Measurements from ENCODE around the gene COQ8B.

Gene COQ8B

DNA sequence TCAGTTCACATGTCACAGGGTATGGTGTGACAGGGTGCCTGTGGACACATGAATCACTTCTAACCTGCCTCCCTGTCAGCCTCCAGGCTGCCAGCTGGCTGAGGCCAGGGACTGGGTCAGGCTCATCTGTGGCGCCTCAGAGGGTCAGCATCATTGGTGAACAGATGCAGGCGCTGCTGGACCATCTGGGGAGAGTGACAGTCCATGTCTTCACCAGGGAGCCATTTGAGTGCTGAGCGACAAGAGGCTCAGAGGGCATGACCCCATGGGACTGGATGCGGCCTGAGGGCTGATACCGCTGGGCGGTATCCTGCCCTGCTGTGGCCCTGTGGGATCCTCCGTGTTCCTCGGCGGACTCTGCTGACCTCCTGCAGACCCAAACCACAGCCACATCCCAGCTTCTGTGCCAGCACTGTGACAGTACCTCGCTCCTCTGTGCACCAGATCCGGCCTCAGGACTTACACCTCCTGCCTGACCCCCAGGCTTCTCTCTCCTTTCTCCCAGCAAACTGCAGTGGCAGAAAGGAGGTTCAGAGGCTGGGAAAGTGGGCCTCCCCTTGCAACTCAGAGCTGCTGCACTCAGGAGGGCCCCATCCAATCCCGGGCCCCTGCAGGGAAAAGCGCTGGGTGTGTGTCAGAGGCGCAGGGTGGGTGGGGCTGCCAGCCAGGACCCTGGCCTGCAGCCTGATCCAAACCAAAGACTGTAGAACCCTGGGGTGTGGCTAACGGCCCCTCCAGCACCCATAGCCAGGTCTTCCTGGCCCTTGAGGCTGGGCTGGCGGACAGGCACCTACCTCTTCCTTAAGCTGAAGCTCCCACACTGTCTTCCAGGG, 23.4 kb upstream of the COQ8B start:
- TF ChIP-seq, protein P1, sequence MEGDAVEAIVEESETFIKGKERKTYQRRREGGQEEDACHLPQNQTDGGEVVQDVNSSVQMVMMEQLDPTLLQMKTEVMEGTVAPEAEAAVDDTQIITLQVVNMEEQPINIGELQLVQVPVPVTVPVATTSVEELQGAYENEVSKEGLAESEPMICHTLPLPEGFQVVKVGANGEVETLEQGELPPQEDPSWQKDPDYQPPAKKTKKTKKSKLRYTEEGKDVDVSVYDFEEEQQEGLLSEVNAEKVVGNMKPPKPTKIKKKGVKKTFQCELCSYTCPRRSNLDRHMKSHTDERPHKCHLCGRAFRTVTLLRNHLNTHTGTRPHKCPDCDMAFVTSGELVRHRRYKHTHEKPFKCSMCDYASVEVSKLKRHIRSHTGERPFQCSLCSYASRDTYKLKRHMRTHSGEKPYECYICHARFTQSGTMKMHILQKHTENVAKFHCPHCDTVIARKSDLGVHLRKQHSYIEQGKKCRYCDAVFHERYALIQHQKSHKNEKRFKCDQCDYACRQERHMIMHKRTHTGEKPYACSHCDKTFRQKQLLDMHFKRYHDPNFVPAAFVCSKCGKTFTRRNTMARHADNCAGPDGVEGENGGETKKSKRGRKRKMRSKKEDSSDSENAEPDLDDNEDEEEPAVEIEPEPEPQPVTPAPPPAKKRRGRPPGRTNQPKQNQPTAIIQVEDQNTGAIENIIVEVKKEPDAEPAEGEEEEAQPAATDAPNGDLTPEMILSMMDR (IDR thresholded peaks at IDR 0.05; ENCODE audit: low read depth, low read length): no peak
- TF ChIP-seq POLR2A (IDR thresholded peaks at IDR 0.05; ENCODE audit: extremely low read depth, insufficient read length) (no peak), MYC (IDR thresholded peaks at IDR 0.05; ENCODE audit: low read depth, low read length) (no peak)
- TF ChIP-seq, protein P2, sequence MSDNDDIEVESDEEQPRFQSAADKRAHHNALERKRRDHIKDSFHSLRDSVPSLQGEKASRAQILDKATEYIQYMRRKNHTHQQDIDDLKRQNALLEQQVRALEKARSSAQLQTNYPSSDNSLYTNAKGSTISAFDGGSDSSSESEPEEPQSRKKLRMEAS (IDR thresholded peaks at IDR 0.05; ENCODE audit: low read depth, low read length): no peak
- no peak overlapping the region for H3K4me3 ChIP-seq (ENCODE audit: low read depth, low read length)
- no peak for DNase-seq (ENCODE audit: low read depth)

DNA sequence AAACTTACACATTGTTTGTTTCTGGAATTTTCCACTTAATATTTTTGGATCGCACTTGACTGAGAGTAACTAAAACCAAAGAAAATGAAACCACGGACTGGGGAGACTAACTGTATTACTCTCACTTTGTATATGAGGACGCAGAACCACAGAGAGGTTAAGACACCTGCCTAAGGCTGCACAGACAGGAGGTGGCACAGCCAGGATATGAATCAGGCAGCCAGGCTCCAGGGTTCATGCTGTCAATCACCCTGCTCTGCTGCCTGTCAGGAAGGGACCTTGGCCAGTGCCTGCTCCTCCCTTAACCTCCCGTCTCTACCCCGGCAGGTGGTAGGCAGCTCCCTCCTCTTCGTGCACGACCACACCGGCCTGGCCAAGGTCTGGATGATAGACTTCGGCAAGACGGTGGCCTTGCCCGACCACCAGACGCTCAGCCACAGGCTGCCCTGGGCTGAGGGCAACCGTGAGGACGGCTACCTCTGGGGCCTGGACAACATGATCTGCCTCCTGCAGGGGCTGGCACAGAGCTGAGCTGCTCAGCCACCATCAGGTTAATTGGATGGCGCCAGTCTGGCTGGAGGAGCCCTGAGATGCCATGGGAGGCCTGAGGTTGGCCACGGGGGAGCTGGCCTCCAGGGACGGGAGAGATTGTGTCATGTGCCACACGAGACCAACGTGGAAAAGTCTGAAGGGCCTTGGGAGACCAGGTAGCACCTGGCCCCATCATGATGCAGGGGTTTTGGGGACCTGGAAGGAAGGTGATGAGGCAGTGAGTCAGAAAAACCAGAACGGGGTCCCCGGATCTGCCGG, 22.5 kb upstream of the COQ8B start:
- TF ChIP-seq POLR2A (IDR thresholded peaks at IDR 0.05; ENCODE audit: extremely low read depth, insufficient read length): no peak
- TF ChIP-seq, protein P2 (IDR thresholded peaks at IDR 0.05; ENCODE audit: low read depth, low read length): no peak
- TF ChIP-seq, protein P1 (IDR thresholded peaks at IDR 0.05; ENCODE audit: low read depth, low read length): no peak
- no peak for TF ChIP-seq MYC (IDR thresholded peaks at IDR 0.05; ENCODE audit: low read depth, low read length)
- H3K4me3 ChIP-seq (ENCODE audit: low read depth, low read length): no peak overlapping the region
- DNase-seq (ENCODE audit: low read depth): no peak

DNA sequence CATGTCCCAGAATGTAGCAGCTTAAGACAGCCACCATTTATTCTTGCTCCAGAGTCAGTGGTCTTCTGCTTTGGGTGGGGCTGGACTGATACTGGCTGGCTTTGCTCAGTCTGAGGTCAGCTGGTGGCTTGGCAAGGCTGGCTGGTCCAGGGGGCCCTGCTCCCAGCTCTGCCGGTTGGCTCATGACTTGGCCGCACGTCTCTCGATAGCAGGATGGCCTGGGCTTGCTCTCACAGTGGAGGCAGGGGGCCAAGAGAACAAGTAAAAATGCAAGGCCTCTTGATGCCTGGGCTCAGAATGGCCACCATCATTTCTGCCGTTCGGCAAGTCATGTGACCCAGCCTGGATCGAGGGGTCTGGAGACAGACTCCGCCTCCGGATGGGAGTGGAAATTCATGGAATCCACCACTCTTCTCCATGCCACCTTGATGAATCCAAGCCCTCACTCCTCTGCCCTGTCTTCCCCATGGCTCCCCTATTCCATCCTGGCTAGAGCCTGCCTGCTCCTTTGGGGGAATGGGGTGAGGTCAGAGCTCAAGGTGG, 20.5 kb upstream of the COQ8B start:
- H3K4me3 ChIP-seq (ENCODE audit: low read depth, low read length): no peak overlapping the region
- TF ChIP-seq, protein P1 (IDR thresholded peaks at IDR 0.05; ENCODE audit: low read depth, low read length): no peak
- TF ChIP-seq POLR2A (IDR thresholded peaks at IDR 0.05; ENCODE audit: extremely low read depth, insufficient read length): no peak
- TF ChIP-seq, protein P2 (IDR thresholded peaks at IDR 0.05; ENCODE audit: low read depth, low read length): no peak
- no peak for DNase-seq (ENCODE audit: low read depth)

DNA sequence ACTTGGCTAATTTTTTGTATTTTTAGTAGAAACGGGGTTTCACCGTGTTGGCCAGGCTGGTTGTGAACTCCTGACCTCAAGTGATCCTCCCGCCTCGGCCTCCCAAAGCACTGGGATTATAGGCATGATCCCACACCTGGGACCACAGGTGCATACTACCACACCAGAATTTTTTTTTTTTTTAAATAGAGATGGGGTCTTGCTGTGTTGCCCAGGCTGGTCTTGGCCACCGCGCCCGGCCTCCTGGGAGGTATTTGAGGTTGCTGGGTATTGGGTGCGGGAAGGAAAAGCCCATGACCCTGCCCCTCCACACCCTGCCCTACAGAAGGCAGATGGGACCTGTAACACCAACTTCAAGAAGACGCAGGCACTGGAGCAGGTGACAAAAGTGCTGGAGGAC, 20.0 kb upstream of the COQ8B start:
- no peak for DNase-seq (ENCODE audit: low read depth)
- no peak overlapping the region for H3K4me3 ChIP-seq (ENCODE audit: low read depth, low read length)
- TF ChIP-seq MYC (IDR thresholded peaks at IDR 0.05; ENCODE audit: low read depth, low read length): no peak
- TF ChIP-seq, protein P1 (IDR thresholded peaks at IDR 0.05; ENCODE audit: low read depth, low read length): no peak
- TF ChIP-seq, protein P2 (IDR thresholded peaks at IDR 0.05; ENCODE audit: low read depth, low read length): no peak
- no peak for TF ChIP-seq POLR2A (IDR thresholded peaks at IDR 0.05; ENCODE audit: extremely low read depth, insufficient read length)

DNA sequence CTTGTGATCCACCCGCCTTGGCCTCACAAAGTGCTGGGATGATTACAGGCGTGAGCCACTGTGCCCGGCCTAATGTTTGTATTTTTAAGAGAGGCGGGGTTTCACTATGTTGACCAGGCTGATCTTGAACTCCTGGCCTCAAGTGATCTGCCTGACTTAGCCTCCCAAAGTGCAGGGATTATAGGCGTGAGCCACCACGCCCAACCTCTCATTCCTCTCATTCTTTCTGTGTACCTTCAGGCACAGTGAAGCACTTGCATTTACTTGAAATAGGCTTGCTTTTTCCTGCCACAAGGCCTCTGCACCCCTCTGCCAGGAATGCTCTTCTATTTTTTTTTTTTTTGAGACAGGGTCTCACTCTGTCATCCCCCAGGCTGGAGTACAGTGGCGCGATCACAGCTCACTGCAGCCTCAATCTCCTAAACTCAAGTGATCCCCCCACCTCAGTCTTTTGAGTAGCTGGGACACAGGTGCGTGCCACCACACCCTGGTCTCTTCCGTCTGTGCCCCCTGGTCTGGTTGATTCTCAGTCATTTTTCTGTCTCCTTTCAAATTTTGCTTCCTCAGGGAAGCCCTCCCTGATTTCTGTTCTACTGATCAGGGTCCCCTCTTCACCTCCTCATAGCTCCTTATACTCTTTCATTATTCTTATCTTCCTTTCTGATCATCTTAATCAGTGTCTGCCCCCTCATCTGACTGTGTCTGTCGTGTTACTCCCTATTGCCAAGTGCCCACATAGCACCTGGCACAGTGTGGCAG, 18.5 kb upstream of the COQ8B start:
- no peak for DNase-seq (ENCODE audit: low read depth)
- TF ChIP-seq, protein P1 (IDR thresholded peaks at IDR 0.05; ENCODE audit: low read depth, low read length): no peak
- TF ChIP-seq, protein P2 (IDR thresholded peaks at IDR 0.05; ENCODE audit: low read depth, low read length): no peak
- TF ChIP-seq MYC (IDR thresholded peaks at IDR 0.05; ENCODE audit: low read depth, low read length) (no peak), POLR2A (IDR thresholded peaks at IDR 0.05; ENCODE audit: extremely low read depth, insufficient read length) (no peak)
- H3K4me3 ChIP-seq (ENCODE audit: low read depth, low read length): no peak overlapping the region
